ENCODE measurements around the gene CAMSAP1. TPM values are rescaled to one million over a fixed set of nuclear protein-coding genes. Genes with fewer than 3 reads are reported as not detected.

CAMSAP1 gene
- total RNA-seq, 4 donors from 2014 or later: 15.6 to 61.2 (median 43.2) TPM

DNA sequence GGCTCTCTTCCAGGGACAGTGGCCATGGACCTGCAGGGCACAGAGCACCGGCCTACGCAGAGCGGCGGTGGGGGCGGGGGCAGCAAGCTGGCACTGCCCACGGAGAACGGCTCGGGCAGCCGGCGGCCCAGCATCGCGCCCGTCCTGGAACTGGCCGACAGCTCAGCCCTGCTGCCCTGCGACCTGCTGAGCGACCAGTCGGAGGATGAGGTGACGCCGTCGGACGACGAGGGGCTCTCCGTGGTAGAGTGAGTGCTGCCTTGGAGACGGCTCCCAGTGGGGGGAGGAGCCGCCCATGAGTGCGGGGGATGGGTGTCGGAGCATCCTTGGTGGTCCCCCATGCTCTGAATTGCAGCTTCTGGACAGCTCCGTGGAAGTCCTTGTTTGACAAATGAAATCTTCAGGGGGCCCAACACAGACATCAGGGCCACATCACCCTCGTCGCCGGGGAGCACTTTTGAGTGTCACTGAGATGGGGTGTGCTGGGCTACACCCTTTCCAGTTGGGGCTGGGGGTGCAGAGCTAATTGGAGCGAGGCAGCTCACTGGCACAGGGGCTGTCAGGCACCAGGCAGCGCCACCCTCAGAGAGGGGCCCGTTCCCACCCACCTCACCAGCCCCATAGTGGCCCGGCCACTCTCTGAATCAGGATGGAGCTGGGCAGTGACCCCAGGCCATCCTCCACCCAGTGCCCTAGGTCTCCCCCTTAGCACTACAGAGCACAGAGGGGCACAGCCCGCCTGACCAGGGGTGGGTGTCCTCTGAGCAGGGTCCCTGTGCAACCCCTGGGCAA is 134.4 kb downstream of the CAMSAP1 start:
- Histone ChIP-seq H3K27ac (no peak overlapping the region), H3K4me1 (no peaks in the 10 kb centered on the region), H3K9me3 (no peaks in the 10 kb centered on the region), H3K4me3 (no peak overlapping the region), H3K36me3 (no peaks in the 10 kb centered on the region), H3K27me3 (no peaks in the 10 kb centered on the region)
- DNase-seq: no peak
- TF ChIP-seq POLR2A (IDR thresholded peaks at IDR 0.05): no peak
- intact Hi-C loops (cut with DNase I; ENCODE audit: low total_unique reads): no loop called here

DNA sequence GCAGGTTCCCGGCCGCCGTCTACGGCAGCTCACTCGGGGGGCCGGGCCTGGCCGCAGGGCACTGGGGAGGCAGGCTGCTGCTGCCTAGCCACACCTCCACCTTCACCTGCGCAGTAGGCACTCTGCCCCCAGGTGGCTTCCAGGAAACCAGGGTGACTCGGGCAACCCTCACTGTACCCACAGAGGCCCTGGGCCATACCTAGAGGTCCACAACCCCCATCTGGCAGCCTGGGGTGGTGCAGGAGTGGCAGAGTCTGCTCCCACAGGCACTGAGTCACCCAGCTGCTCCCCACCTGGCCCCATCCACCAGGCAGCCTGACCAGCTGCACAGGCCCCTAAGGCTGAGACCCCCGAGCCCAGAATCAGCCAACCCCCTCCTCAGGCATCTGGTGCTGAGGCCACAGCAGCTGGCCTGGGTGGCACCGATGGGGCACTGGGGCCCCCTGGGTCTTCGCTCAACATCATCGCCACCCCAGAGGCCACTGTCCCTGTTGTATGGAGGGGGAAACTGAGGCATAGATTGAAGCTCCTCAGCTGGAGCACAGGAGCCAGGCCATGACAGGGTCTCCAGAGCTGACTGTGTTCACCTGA is 135.2 kb downstream of the CAMSAP1 start:
- no peak for DNase-seq
- H3K27me3 ChIP-seq: no peaks in the 10 kb centered on the region
- H3K9me3 ChIP-seq: no peaks in the 10 kb centered on the region
- intact Hi-C loops (cut with DNase I; ENCODE audit: low total_unique reads): no loop called here
- H3K27ac ChIP-seq: no peak overlapping the region
- H3K4me3 ChIP-seq: no peak overlapping the region
- H3K4me1 ChIP-seq: no peaks in the 10 kb centered on the region
- TF ChIP-seq, protein P1, sequence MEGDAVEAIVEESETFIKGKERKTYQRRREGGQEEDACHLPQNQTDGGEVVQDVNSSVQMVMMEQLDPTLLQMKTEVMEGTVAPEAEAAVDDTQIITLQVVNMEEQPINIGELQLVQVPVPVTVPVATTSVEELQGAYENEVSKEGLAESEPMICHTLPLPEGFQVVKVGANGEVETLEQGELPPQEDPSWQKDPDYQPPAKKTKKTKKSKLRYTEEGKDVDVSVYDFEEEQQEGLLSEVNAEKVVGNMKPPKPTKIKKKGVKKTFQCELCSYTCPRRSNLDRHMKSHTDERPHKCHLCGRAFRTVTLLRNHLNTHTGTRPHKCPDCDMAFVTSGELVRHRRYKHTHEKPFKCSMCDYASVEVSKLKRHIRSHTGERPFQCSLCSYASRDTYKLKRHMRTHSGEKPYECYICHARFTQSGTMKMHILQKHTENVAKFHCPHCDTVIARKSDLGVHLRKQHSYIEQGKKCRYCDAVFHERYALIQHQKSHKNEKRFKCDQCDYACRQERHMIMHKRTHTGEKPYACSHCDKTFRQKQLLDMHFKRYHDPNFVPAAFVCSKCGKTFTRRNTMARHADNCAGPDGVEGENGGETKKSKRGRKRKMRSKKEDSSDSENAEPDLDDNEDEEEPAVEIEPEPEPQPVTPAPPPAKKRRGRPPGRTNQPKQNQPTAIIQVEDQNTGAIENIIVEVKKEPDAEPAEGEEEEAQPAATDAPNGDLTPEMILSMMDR (IDR thresholded peaks at IDR 0.05): no peak
- TF ChIP-seq POLR2A (IDR thresholded peaks at IDR 0.05): no peak
- no peaks in the 10 kb centered on the region for H3K36me3 ChIP-seq

DNA sequence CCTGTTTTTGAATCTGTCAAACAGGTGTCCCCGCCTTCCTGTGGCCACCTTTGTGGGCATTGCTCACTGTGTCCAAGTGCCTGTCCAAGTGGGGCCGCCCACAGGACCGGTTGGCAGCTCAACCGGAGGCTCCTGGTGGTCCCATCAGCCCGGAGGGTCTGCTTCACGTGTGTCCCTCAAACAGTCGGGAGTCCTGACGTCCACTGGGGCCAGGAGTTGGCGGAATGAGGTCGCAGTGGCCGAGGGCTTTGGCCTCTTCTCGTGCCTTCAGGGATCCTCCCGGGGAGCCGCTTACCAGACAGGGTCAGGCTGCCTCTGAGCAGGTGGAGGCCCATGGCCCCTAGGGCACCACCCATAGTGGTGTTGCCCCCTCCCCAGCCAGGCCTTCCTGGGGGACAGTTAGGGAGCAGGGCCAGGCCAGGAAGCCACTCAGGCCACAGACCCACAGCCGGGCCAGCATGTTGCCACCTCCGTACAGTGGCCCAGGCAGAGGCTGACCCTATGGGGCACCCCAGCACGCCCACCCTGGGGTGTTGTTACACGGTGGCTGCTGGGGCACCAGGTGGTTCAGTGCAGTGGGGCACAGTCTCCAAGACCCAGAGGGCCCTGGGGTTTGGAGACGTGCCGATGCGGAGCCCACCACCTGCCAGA is 135.8 kb downstream of the CAMSAP1 start:
- Histone ChIP-seq H3K9me3 (peaks cover 0 to 2% of the 10 kb centered on the region in 2 donors), H3K27me3 (no peaks in the 10 kb centered on the region)
- intact Hi-C loops (cut with DNase I; ENCODE audit: low total_unique reads): no loop called here

DNA sequence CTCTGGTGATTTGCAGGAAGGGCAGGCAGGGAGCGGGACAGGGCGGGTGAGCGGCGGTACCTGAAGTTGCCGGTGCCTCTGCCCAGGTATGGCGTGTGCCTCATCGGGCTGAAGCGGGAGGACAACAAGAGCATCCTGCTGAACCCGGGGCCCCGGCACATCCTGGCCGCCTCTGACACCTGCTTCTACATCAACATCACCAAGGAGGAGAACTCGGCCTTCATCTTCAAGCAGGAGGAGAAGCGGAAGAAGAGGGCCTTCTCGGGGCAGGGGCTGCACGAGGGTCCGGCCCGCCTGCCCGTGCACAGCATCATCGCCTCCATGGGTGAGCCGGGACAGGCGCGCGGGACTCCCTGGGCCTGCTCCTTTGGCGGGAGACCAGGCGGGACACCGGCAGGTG is 136.6 kb downstream of the CAMSAP1 start:
- H3K27me3 ChIP-seq: no peaks in the 10 kb centered on the region
- H3K36me3 ChIP-seq: no peaks in the 10 kb centered on the region

More for the DNA sequence above, 135.8 kb downstream of the CAMSAP1 start:
- no peak for DNase-seq
- Histone ChIP-seq H3K4me1 (no peaks in the 10 kb centered on the region), H3K4me3 (no peak overlapping the region), H3K36me3 (no peaks in the 10 kb centered on the region), H3K27ac (no peak overlapping the region)
- TF ChIP-seq, protein P1 (IDR thresholded peaks at IDR 0.05): no peak
- TF ChIP-seq POLR2A (IDR thresholded peaks at IDR 0.05): no peak

DNA sequence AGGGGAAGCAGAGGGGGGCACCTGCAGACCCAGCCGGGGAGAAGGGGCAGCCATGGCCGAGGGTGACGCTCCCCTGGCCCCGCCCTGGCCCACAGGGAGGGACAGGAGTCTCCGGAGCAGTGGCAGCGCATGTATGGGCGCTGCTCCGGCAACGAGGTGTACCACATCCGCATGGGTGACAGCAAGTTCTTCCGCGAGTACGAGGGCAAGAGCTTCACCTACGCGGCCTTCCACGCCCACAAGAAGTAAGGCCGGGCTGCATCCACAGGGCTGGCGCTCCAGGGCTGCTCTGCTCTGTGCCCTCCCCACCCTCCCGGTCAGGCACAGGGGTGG is 137.2 kb downstream of the CAMSAP1 start:
- no peaks in the 10 kb centered on the region for H3K36me3 ChIP-seq
- no peak for TF ChIP-seq POLR2A (IDR thresholded peaks at IDR 0.05)
- TF ChIP-seq, protein P1 (IDR thresholded peaks at IDR 0.05): no peak
- DNase-seq: no peak
- H3K4me3 ChIP-seq: no peak overlapping the region
- peaks cover 0 to 12% of the 10 kb centered on the region in 2 donors for H3K9me3 ChIP-seq
- no peak overlapping the region for H3K27ac ChIP-seq
- no peaks in the 10 kb centered on the region for H3K27me3 ChIP-seq
- intact Hi-C loops (cut with DNase I; ENCODE audit: low total_unique reads): no loop called here
- no peaks in the 10 kb centered on the region for H3K4me1 ChIP-seq

More for the DNA sequence above, 136.6 kb downstream of the CAMSAP1 start:
- intact Hi-C loops (cut with DNase I; ENCODE audit: low total_unique reads): no loop called here
- Histone ChIP-seq H3K9me3 (peaks cover 0 to 8% of the 10 kb centered on the region in 2 donors), H3K4me1 (no peaks in the 10 kb centered on the region), H3K4me3 (no peak overlapping the region), H3K27ac (no peak overlapping the region)
- no peak for DNase-seq
- TF ChIP-seq, protein P1 (IDR thresholded peaks at IDR 0.05): no peak
- no peak for TF ChIP-seq POLR2A (IDR thresholded peaks at IDR 0.05)
